Stimulated activated naive CD8-positive, alpha-beta T cell treated with anti-CD3 and anti-CD28 coated beads, Interleukin-15, amount 100 ng/mL, for 72 hours (primary cell): Measurements from ENCODE around the gene DRAP1.

ENCODE experiments used
- ATAC-seq: fragments of 150-1000 bp; cut with Tn5 transposase; 2 replicates; pipeline ENCODE4 v1.10.0; 2021; ENCODE audit warnings: mild to moderate bottlenecking, moderate library complexity
- DNase-seq, 2 donors: peaks; one replicate each; pipeline ENCODE4 v3.0.0; 2021 to 2022
- H3K27ac Mint-ChIP-seq, 2 donors: one replicate each; pipeline ENCODE4 v1.8.0; 2022; ENCODE audit warnings: mild to moderate bottlenecking in 2 of 2, mixed read lengths in 2 of 2, moderate library complexity in 2 of 2
- H3K27me3 Mint-ChIP-seq: one replicate; pipeline ENCODE4 v1.8.0; 2022; ENCODE audit warnings: mixed read lengths
- H3K4me1 Mint-ChIP-seq: one replicate; pipeline ENCODE4 v1.8.0; 2022; ENCODE audit warnings: mild to moderate bottlenecking, mixed read lengths
- H3K4me3 Mint-ChIP-seq, 2 donors: one replicate each; pipeline ENCODE4 v1.8.0; 2022; ENCODE audit warnings: mild to moderate bottlenecking in 2 of 2, mixed read lengths in 2 of 2, moderate library complexity in 1 of 2
- H3K9me3 Mint-ChIP-seq, 2 donors: one replicate each; pipeline ENCODE4 v1.8.0; 2022; ENCODE audit warnings: mixed read lengths in 2 of 2

The DRAP1 gene

DNA sequence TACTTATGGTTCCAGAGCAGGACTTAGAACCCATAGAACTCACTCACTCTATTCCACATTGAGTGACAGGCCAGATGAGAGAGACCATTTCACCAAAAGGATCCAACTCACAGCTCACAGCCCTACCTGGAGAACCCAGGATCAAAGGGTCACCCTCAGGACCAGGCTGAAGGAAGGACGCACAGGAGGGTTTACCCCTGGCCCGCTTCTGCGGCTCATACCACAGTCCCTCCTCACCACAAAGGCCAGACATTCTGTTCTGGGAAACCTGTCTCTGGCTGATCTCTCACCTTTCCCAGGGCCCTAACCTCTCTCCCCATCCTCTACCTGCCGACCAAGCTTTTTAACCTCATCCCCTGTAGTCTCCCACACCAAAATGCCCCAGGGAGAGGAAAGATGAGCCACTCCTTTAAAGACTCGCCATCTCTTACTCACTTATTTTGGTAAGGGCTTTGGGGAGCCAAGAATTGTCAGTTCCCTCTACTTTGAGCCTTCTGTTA is 23.7 kb upstream of the DRAP1 start:
- H3K27ac Mint-ChIP-seq: peak overlapping the region in 1 of 2 donors; percentile 68
- no peak for ATAC-seq
- no peak for DNase-seq
- peak overlapping the region; percentile 49 to 68 for H3K4me3 Mint-ChIP-seq
- no peaks in the 10 kb centered on the region for H3K27me3 Mint-ChIP-seq
- H3K4me1 Mint-ChIP-seq: peaks cover 69% of the 10 kb centered on the region
- H3K9me3 Mint-ChIP-seq: no peaks in the 10 kb centered on the region

DNA sequence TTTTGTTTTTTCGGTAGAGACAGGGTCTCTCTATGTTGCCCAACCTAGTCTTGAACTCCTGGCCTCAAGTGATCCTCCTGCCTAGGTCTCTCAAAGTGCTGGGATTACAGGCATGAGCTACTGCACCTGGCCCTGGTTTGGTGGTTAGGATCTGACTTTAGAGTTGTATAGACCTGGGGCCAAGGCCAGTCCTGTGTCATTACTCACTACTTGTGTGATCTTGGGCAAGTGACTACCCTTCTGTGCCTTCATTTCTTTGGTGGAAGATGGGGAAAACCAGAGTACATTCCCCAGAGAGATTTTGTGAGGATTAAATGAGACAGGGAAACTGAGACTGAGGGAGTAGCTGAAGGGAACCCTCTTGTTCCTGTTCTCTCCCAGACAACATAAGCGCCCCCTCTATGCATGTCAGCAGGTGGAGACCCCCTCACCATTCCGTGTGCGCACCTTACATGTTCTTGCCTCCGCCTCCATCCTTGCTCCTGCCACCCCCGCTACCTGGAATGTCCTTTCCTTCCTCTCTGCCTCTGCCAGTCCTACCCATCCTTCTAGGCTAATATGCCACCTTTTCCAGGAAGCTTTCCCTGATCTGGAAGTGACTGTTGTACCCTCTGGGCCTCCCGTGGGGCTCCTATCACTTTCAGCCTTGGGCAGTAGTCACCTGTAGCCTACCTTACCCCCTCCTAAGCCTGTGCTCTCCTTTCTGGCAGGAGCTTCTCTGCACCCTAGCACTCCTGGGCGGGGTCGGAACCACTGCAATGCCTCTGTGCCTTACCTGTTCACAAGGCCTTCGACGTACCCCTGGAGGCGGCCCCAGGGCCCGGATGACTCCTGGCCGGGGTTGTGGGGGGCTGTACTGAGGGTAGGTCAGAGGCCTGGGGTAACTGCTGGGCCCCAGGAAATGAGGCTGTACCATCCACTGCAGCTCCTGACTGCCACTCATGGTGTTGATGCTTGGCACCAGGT is 22.9 kb upstream of the DRAP1 start:
- Mint-ChIP-seq H3K9me3 (no peaks in the 10 kb centered on the region), H3K4me1 (peaks cover 73% of the 10 kb centered on the region), H3K27me3 (no peaks in the 10 kb centered on the region), H3K27ac (peak overlapping the region; percentile 72 to 95), H3K4me3 (peak overlapping the region; percentile 12 to 19)
- ATAC-seq (no peak), DNase-seq (no peak)

DNA sequence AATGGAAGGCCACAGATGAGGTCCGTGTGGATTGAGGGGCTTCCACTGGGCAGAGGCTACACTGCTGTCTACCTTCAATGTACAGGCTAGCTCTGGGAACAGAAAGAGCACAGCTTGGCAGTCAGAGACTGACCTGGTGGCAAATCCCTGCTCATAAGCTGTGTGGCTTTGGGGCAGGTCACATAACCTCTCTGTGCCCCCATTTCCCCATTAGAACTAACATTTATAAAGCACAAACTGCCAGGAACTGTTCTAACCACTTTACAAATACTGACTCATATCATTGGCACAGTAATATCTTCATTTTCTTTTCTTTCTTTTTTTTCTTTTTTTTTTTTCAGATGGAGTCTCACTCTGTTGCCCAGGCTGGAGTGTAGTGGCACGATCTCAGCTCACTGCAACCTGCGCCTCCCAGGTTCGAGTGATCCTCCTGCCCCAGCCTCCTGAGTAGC is 22.2 kb upstream of the DRAP1 start:
- no peak for DNase-seq
- Mint-ChIP-seq H3K27ac (no peak overlapping the region), H3K4me3 (peak overlapping the region; percentile 15 to 50), H3K4me1 (peaks cover 79% of the 10 kb centered on the region), H3K27me3 (no peaks in the 10 kb centered on the region), H3K9me3 (no peaks in the 10 kb centered on the region)
- no peak for ATAC-seq

DNA sequence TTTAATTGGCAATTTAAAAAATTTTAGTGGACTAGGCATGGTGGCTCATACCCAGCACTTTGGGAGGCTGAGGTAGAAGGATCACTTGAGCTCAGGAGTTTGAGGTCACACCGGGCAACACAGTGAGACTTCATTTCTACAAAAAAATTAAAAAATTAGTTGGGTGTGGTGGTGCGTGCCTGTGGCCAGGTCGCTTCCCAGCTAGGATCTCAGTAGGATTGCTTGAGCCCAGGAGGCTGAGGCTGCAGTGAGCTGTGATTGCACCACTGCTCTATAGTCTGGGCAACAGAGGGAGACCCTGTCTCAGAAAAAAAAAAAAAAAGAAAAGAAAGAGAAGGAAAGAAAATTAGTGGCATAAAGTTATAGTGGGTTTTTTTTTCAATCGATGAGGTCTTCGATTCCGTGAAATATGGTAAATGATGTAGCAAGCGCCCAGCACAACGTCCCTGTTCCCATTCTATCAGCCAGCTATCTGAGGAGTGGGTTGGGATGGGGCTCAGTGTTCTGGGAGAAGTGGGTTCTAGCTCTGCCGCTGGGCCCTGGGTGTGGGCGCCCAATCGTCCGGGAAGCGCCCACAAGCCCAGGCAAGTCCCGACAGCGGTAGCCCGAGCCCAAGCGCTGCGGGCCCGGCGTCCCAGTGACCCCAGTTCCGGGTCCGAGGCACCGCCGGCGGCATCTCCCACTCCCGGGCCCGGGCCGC is 20.4 kb upstream of the DRAP1 start:
- DNase-seq (no peak), ATAC-seq (no peak)
- Mint-ChIP-seq H3K4me3 (peak overlapping the region; percentile 93 to 97), H3K9me3 (no peaks in the 10 kb centered on the region), H3K4me1 (peaks cover 65% of the 10 kb centered on the region), H3K27me3 (peaks cover 14% of the 10 kb centered on the region), H3K27ac (peak overlapping the region; percentile 95 to 98)

DNA sequence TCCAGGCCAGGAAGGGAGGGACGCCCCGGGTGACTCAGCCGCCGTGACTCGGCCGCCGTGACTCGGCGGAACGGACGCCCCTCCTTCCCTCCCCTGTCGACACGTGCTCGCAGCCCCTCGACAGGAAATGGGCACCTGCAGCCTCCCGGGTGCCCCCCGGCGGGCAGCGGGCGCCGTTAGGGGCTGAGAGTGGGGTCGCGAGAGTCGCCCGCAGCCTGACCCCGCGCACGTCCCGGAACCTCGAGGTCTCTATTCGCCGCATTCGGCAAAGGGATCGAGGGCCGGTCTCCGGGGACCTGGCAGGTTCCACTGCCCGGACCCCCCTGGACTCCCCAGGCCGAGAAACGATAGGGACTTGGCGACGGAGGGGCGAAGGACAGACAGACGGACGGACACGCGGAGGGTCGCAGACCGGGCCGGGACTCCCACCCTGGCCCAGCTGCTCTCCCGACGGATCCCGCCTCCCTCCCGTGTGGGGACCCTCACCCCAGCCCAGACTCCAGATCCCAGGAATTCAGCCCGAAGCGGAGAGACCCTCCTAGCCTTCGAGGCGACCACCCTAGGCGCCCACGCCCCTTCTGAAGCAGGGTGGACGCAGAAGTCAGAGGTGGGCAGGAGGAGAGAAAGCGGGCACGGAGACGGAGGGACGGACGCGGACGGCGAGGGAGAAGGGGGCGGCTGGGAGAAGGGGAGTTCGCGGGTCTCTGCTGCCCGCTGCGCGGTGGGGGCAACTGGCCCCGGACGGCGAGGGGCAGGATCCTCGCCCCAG is 19.7 kb upstream of the DRAP1 start:
- peak; percentile 46 for ATAC-seq
- peak overlapping the region; percentile 82 to 98 for H3K27ac Mint-ChIP-seq

DNA sequence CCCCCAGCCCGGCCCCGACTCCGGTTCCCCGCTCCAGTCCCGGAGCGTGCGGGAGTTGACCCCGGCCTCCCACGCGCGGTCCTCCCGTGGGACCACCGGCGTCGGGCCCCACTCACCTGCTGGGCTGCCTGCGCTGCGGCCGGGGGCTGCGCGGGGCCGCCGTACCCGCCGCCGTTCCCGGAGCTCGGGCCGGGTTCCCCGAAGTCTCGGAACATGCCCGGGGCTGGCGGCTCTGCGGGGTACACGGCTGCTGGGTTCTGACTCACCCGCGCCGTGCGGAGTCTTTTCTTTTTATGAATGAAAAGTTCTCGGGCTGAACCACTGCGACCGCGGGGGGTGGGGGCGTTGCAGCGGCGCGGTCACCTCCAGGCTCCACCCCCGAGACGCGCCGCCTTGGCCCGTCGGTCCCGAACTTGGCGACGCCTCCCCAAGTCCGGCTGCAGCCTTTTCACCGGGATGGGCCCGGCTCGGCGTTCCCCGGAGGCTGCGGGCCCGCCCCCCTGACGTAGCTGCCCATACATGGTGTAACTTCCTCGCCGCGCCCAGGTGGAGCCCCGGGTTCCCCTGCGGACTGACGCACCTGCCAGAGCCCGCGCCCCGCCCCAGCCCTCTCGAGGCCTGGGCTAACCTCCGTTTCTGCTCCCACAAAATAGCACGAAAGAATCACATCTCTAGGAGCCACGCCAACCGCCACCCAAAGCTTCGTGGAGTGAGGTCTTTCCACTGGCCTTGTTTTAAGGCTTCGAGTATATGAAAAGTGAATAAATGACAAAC is 18.9 kb upstream of the DRAP1 start, which contains the start of gene FOSL1:
TSS of gene FOSL1 (minus strand) at position 264 of the 774 bp plus-strand sequence. CDS start at position 215, 49 bp downstream.
- peaks cover 51% of the 10 kb centered on the region for H3K4me1 Mint-ChIP-seq
- H3K27me3 Mint-ChIP-seq: peaks cover 15% of the 10 kb centered on the region
- peak; percentile 93 to 97 for DNase-seq
- no peaks in the 10 kb centered on the region for H3K9me3 Mint-ChIP-seq
- peak within 1 kb of the TSS; percentile 93 to 97 for H3K4me3 Mint-ChIP-seq
- peak within 1 kb of the TSS; percentile 86 to 98 for H3K27ac Mint-ChIP-seq
- ATAC-seq: peak; percentile 91

More for the DNA sequence above, 19.7 kb upstream of the DRAP1 start:
- H3K4me3 Mint-ChIP-seq: peak overlapping the region; percentile 93 to 97
- H3K4me1 Mint-ChIP-seq: peaks cover 57% of the 10 kb centered on the region
- no peaks in the 10 kb centered on the region for H3K9me3 Mint-ChIP-seq
- H3K27me3 Mint-ChIP-seq: peaks cover 15% of the 10 kb centered on the region
- peak; percentile 63 to 78 for DNase-seq

DNA sequence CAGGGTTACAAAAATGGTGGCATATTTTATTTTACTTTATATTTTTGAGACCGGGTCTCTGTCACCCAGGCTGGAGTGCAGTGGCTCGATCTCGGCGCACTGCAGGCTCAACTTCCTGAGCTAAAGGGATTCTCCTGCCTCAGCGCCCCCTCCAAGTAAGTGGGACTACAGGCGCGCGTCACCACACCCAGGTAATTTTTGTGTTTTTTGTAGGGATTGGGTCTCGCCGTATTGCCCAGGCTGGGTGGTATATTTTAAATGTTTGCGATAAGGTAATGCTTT is 18.4 kb upstream of the DRAP1 start:
- no peaks in the 10 kb centered on the region for H3K9me3 Mint-ChIP-seq
- peak overlapping the region in 1 of 2 donors; percentile 67 for H3K27ac Mint-ChIP-seq
- DNase-seq (no peak), ATAC-seq (no peak)
- peaks cover 15% of the 10 kb centered on the region for H3K27me3 Mint-ChIP-seq
- H3K4me3 Mint-ChIP-seq: peak overlapping the region; percentile 72 to 76
- H3K4me1 Mint-ChIP-seq: peaks cover 46% of the 10 kb centered on the region

DNA sequence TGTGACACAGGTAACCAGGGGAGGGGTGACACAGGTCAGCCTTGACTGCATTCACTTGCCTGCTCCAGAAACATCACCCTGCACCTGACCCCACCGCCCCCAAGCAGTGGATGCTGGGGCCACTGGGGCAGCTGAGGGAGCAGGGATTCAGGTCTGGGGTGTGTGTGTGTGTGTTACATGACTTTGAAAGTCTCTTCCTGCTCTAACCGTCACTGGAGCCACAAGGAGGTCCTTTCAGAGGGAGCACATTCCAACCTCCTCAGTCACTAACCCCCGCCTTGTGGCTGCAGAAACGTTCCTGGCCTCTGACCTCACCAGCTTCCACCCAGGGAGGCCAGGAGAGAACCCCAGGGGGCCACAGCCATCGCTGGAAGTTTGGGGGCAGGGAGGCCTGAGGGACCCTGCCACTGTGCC is 16.2 kb upstream of the DRAP1 start:
- peaks cover 15% of the 10 kb centered on the region for H3K27me3 Mint-ChIP-seq
- ATAC-seq (no peak), DNase-seq (no peak)
- no peak overlapping the region for H3K4me3 Mint-ChIP-seq
- peaks cover 24% of the 10 kb centered on the region for H3K4me1 Mint-ChIP-seq
- no peaks in the 10 kb centered on the region for H3K9me3 Mint-ChIP-seq
- H3K27ac Mint-ChIP-seq: no peak overlapping the region

DNA sequence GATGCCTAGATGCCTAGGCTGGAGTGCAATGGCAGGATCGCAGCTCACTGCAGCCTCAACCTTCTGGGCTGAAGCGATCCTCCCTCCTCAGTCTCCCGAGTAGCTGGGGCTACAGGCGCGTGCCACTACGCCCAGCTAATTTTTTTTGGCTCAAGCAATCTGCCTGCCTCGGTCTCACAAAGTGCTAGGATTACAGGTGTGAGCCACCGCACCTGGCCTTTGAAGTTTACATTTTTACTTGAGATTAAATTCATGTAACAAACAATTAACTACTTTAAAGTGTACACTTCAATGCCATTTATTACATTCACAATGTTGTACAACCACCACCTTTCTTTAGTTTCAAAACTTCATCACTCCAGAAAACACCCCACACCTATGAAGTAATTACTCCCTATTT is 15.5 kb upstream of the DRAP1 start:
- Mint-ChIP-seq H3K9me3 (no peaks in the 10 kb centered on the region), H3K4me3 (no peak overlapping the region), H3K4me1 (peaks cover 18% of the 10 kb centered on the region), H3K27me3 (peaks cover 15% of the 10 kb centered on the region), H3K27ac (no peak overlapping the region)
- ATAC-seq (no peak), DNase-seq (no peak)

DNA sequence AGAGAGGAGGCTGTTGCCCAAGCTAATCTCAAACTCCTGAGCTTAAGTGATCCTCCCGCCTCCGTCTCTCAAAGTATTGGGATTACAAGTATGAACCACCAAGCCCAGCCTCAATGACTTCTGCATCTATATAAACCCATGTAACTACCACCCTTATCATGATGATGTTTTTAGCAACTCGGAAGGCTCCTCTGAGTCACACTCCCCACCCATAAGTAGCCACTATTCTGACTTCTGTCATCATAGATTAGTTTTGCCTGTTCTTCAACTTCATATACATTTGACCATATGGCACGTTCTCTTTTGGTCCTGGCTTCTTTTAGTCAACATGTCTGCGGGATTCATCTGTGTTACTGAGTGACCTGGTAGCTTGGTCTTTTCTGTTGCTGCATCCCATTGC is 12.6 kb upstream of the DRAP1 start:
- Mint-ChIP-seq H3K4me1 (peaks cover 13% of the 10 kb centered on the region), H3K9me3 (no peaks in the 10 kb centered on the region), H3K4me3 (no peak overlapping the region), H3K27ac (peak overlapping the region in 1 of 2 donors; percentile 16), H3K27me3 (peaks cover 15% of the 10 kb centered on the region)
- no peak for ATAC-seq
- no peak for DNase-seq

DNA sequence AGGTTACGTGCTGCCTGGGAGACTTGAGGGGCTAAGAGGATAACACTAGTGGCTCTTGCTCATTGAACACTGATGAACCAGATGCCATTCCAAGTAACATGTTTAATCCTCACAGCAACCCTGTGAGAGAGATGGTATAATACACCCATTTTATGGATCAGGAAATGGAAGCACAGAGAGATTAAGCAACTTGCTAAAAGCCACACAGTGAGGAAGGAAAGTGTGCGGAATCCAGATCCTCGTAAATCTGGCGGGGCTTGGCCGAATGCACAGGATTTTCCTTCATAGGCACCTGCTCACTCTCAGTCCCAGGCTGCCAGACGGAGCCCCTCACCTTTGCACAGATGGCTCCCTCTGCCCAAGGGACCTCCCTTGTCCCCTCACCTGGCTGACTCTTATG is 11.3 kb upstream of the DRAP1 start:
- ATAC-seq (no peak), DNase-seq (no peak)
- Mint-ChIP-seq H3K27me3 (peaks cover 10% of the 10 kb centered on the region), H3K9me3 (no peaks in the 10 kb centered on the region), H3K27ac (no peak overlapping the region), H3K4me1 (peaks cover 7% of the 10 kb centered on the region), H3K4me3 (no peak overlapping the region)

DNA sequence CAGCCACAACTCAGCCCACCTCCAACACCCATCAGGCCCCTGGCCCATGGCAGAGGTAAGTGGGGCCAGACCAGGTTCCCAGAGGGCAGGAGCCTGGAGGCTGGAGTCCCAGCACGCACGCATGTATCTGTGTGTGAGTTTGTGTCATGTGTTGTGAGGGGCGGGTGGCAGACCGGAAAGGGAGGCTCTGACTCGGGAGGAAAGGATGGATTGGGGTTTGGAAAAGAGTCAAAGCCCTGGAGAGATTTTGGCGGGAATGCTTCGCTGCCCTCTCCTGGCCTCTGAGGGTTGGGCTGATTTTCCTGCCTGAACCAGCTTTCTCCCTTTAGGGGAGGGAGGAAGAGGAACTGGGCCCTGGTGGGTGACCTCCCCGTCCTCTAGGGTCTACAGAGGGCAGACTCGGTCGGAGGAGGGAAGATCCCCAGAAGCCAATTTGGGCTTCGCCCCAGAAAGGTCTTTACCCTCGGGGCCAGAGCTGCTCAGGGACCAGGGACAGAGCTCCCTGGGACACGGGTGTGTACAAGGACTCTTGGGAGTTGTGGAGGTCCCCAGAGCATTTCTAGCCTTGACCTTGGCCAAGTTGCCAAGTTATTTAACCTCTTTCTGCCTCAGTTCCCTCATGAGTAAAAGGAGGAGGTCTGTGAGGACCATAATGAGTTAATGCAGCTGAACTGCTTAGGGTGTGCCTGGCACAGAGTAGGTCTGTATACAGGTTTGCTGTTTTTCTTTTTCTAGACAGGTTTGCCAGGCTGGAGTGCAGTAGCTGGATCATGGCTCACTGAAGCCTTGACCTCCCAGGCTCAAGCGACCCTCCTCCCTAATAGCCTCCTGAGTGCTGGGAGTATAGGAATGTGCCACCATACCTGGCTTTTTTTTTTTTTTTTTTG is 7.3 kb upstream of the DRAP1 start:
- ATAC-seq (peak; percentile 26), DNase-seq (no peak)
- no peak overlapping the region for H3K27ac Mint-ChIP-seq
- H3K4me1 Mint-ChIP-seq: peaks cover 32% of the 10 kb centered on the region
- no peaks in the 10 kb centered on the region for H3K27me3 Mint-ChIP-seq
- H3K9me3 Mint-ChIP-seq: no peaks in the 10 kb centered on the region
- H3K4me3 Mint-ChIP-seq: no peak overlapping the region

DNA sequence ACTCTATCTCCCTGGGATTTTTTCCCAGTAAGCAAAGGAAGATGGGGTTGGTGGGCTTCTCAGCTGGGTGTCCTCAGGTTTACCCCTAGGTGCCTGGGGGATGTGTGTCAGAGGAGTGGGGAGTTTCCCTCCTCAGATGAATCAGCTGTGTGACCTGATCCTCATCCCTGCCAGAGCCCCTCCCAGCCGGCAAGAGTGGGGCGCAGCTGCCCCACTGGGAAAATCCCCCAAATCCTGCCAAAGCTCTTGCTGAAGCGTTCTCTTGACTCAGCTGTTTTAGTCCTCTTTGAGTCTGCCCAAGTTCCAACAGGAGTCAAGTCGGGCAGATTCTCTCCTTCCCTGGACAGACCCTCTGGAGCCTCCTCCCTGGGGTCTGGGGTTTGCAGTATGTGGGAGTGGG is 6.4 kb upstream of the DRAP1 start:
- H3K9me3 Mint-ChIP-seq: no peaks in the 10 kb centered on the region
- ATAC-seq: no peak
- H3K4me3 Mint-ChIP-seq: no peak overlapping the region
- no peak for DNase-seq
- peaks cover 39% of the 10 kb centered on the region for H3K4me1 Mint-ChIP-seq
- H3K27ac Mint-ChIP-seq: no peak overlapping the region
- H3K27me3 Mint-ChIP-seq: no peaks in the 10 kb centered on the region
